Activated CD4-positive, alpha-beta memory T cell treated with anti-CD3 and anti-CD28 coated beads for 36 hours (primary cell): ENCODE results near the gene TMEM41A. TPM values are rescaled to one million over a fixed set of nuclear protein-coding genes. Genes with fewer than 3 reads are reported as not detected.

Source experiments
- CTCF ChIA-PET: fragments of 350-600 bp; sonication (Branson Sonifier 250); formaldehyde crosslinking; loops from one replicate; lab custom pipeline; 2021; ENCODE audit warnings: antibody characterized with exemption, inconsistent platforms; lab: Charles Lee
- POLR2A ChIA-PET: fragments of 350-600 bp; sonication (Branson Sonifier 250); formaldehyde crosslinking; loops from one replicate; lab custom pipeline; 2021; ENCODE audit warnings: antibody characterized with exemption; lab: Charles Lee
- DNase-seq: peaks from one replicate; pipeline ENCODE4 v3.0.0-alpha.2; 2020
- H3K27ac Mint-ChIP-seq: one replicate; pipeline ENCODE4 v1.8.0; 2021; ENCODE audit warnings: mixed read lengths
- H3K27me3 Mint-ChIP-seq: one replicate; pipeline ENCODE4 v1.8.0; 2021; ENCODE audit warnings: mixed read lengths
- H3K36me3 Mint-ChIP-seq: one replicate; pipeline ENCODE4 v1.8.0; 2021; ENCODE audit warnings: mixed read lengths
- H3K4me1 Mint-ChIP-seq: one replicate; pipeline ENCODE4 v1.8.0; 2021; ENCODE audit warnings: low read depth, mixed read lengths
- H3K4me3 Mint-ChIP-seq: one replicate; pipeline ENCODE4 v1.8.0; 2021; ENCODE audit warnings: mild to moderate bottlenecking, mixed read lengths
- H3K9me3 Mint-ChIP-seq: one replicate; pipeline ENCODE4 v1.8.0; 2021; ENCODE audit warnings: mixed read lengths
- intact Hi-C: fragments of 100-400 bp; cut with micrococcal nuclease; formaldehyde crosslinking; loops from one replicate; pipeline ENCODE4 v1.15.1; 2023
- total RNA-seq, 2 experiments: library from RNA; stranded (reverse); gene quantifications; one replicate each; pipeline ENCODE4 v1.2.3, GENCODE V29; 2021

Gene TMEM41A
- 10 to 100 TPM; 16.2 to 16.8 TPM for total RNA-seq

DNA sequence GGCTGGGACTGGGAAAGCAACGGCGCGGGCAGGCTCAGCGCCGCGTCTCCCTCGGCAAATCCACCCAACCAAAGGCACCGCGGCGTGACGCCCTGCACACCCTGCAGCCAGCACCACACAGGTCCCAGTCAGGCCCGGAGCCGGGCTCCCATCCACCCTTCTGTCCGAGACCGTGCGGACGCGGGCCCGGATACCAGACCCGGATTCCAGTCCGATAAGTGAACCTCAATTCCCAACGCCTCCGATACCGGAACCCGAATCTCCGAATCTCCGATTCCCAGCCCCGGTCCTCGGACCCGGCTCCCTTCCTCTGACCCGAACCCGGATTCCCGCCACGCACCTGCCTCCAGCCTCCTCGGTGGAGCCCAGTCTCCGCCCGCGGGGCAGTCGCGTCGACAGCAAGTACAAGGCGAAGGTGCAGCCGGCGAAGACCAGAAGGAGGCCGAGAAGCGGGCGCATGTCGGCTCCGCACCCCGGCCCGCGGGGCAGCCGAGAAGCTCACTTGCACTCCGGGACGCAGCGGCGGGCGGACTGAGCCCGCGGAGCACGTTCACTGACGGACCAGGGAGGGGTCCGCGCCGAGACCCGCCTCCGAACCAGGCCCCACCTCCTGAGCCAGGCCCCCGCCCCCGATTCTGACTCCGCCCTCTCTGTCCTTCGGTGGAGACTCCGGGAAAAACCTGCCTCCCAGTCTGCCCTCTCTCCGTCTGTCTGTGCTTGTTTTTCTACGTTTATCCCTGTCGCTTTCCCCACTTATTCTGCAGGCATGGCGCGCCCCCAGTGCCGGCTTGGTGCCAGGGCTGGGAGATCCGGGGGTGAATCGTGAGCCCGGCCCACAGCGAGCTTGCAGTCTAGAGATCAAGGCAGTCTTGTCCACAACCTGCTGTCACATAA lies at the start of gene TMEM41A:
TMEM41A (minus strand) TSS at position 533 of the 894 bp plus-strand sequence; CDS start at position 459, 74 bp downstream.
- H3K9me3 Mint-ChIP-seq = no peaks in the 10 kb centered on the region
- ChIA-PET CTCF (interaction anchor here (0.8 to 1.3 kb wide), 5 partner anchors 9 to 76 kb away, joined by 3 to 5 read pairs (median 4); no protein-coding TSS in a partner anchor), POLR2A (interaction anchor here (1.0 to 1.5 kb wide), 3 partner anchors 37 to 88 kb away, joined by 3 to 10 read pairs (median 7); partner anchors contain the start of gene SENP2)
- H3K36me3 Mint-ChIP-seq = peaks cover 17% of the 10 kb centered on the region
- intact Hi-C loops = loop anchor here (1.0 to 2.0 kb wide), 3 partner anchors 50 to 88 kb away; partner anchors contain the start of gene SENP2
- peak; percentile 94 for DNase-seq
- H3K27ac Mint-ChIP-seq = peak within 1 kb of the TSS; percentile 78
- H3K27me3 Mint-ChIP-seq = peaks cover 2% of the 10 kb centered on the region
- peaks cover 16% of the 10 kb centered on the region for H3K4me1 Mint-ChIP-seq
- peak within 1 kb of the TSS; percentile 94 for H3K4me3 Mint-ChIP-seq

DNA sequence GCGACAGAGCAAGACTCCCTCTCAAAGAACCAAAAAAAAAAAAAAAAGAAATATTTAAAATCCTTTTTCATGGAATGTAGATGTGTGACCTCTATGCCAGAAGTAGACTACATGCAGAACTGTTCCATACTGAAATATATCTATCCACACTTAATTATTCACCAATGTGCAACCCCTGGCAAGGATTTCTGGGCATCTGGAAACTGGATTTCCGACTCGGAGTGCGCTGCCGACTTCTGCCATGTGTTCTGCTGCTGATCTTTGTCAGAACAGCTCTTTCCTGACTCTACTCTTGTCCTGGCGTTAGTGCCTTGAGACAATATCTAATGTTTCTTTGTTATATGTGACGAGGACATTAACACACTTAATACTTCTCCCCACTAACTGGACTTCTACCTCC lies 41.9 kb upstream of the TMEM41A start:
- Mint-ChIP-seq H3K27me3 (no peaks in the 10 kb centered on the region), H3K4me1 (peaks cover 17% of the 10 kb centered on the region), H3K9me3 (no peaks in the 10 kb centered on the region), H3K27ac (no peak overlapping the region), H3K4me3 (no peak overlapping the region), H3K36me3 (no peaks in the 10 kb centered on the region)
- CTCF ChIA-PET = no interaction called here
- intact Hi-C loops = no loop called here
- DNase-seq = no peak
- POLR2A ChIA-PET = no interaction called here

DNA sequence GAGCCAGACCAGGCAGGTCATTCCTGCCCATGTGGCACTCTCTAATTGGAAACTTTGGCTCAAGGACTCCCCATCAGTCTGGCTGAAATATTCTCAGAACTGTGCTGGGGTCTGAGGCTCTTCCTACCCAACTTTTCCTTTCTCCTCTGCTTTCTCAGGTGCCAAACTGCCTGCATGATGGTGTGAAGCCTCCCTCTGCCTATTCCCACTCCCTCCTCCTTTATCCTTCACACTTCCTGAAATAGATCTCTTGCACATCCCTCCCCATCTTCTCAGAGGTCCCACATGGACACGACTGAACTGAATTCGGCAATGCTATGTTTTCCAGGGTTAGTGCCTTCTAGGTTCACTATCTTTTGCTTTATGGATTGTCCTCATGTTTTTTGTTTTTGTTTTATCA lies 41.1 kb upstream of the TMEM41A start:
- intact Hi-C loops = no loop called here
- no peaks in the 10 kb centered on the region for H3K36me3 Mint-ChIP-seq
- H3K9me3 Mint-ChIP-seq = no peaks in the 10 kb centered on the region
- ChIA-PET CTCF (no interaction called here), POLR2A (no interaction called here)
- H3K27me3 Mint-ChIP-seq = no peaks in the 10 kb centered on the region
- H3K27ac Mint-ChIP-seq = no peak overlapping the region
- H3K4me3 Mint-ChIP-seq = no peak overlapping the region
- DNase-seq = no peak
- H3K4me1 Mint-ChIP-seq = peaks cover 17% of the 10 kb centered on the region

DNA sequence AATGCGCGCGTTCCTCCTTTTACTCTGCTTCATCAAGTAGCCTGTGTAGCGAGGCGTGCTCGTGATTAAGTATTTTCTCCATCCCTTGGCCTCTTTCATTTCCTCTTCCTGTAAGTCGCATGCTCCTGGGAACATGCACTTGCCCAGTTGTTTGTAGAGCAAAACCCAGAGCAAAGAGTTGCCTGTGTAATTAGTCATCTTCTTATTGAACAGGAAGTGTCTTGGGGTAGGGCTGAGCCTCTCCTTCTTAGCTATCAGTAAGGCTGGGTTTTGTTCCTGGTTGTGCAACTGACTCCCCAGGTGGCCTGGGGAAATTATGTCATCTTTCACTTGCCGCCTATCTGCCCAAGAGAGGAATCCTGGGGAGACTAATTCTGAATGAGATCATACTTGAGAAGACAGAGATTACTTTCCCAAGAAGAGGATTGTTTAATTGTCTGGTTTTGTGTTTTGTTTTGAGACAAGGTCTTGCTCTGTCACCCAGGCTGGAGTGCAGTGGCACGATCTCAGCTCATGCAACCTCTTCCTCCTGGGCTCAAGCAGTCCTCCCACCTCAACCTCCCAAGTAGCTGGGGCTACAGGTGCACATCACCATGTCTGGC lies 38.6 kb upstream of the TMEM41A start:
- Mint-ChIP-seq H3K4me3 (no peak overlapping the region), H3K4me1 (peaks cover 17% of the 10 kb centered on the region), H3K9me3 (no peaks in the 10 kb centered on the region), H3K36me3 (no peaks in the 10 kb centered on the region), H3K27me3 (no peaks in the 10 kb centered on the region), H3K27ac (peak overlapping the region; percentile 72)
- CTCF ChIA-PET = interaction anchor here (0.6 to 1.1 kb wide), 2 partner anchors 9 to 38 kb away, joined by 3 to 5 read pairs; no protein-coding TSS in a partner anchor
- intact Hi-C loops = no loop called here
- peak; percentile 76 for DNase-seq
- POLR2A ChIA-PET = interaction anchor here (0.9 kb wide), 1 partner anchor 16 kb away, joined by 3 read pairs; the partner anchor contains the start of gene LIPH

DNA sequence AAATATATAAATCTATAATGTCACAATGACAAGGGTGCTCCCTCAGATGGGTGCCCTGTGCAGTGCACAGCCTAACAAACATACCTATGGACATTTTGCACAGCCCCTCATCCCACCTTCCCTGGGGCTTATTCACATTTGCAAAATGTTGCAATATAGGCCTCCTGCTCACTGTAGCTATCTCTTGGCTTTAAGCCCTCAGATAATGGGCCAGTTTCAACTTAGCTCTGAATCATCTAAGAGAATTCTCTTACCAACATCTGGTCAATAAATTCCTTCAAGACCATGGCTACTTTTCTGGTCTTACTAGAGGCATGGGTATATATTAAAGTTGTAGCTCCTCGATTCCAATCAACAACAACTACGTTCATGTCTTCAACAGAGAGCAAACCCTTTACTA lies 35.7 kb upstream of the TMEM41A start:
- intact Hi-C loops = no loop called here
- no peak overlapping the region for H3K27ac Mint-ChIP-seq
- no peaks in the 10 kb centered on the region for H3K27me3 Mint-ChIP-seq
- H3K4me1 Mint-ChIP-seq = peaks cover 17% of the 10 kb centered on the region
- ChIA-PET CTCF (interaction anchor here (0.9 to 1.7 kb wide), 2 partner anchors 23 to 25 kb away, joined by 3 to 4 read pairs; no protein-coding TSS in a partner anchor), POLR2A (no interaction called here)
- H3K9me3 Mint-ChIP-seq = no peaks in the 10 kb centered on the region
- no peak for DNase-seq
- H3K36me3 Mint-ChIP-seq = no peaks in the 10 kb centered on the region
- no peak overlapping the region for H3K4me3 Mint-ChIP-seq

DNA sequence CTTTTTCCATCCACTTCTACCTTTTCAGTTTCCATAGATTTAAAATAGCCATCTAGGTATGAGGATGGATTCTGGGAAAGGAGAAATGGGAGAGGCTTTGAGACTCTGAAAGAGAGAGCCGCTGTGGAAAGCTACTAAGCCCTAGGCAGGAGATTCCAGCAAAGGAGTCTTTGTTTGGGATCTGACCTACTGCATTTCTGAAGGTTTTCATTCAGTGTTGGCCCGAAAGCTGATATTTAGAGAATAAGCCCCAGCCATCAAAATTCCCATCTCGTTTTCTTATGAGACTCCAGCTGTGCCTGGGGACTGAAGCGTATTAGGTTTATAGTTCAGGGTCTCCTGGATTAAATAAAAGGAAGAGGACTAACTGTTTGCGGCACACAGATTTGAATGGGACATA lies 34.1 kb upstream of the TMEM41A start:
- Mint-ChIP-seq H3K9me3 (no peaks in the 10 kb centered on the region), H3K36me3 (no peaks in the 10 kb centered on the region), H3K27ac (no peak overlapping the region), H3K4me3 (no peak overlapping the region), H3K27me3 (no peaks in the 10 kb centered on the region), H3K4me1 (peaks cover 14% of the 10 kb centered on the region)
- ChIA-PET POLR2A (no interaction called here), CTCF (interaction anchor here (1.1 kb wide), 1 partner anchor 26 kb away, joined by 3 read pairs; no protein-coding TSS in a partner anchor)
- intact Hi-C loops = no loop called here
- no peak for DNase-seq

DNA sequence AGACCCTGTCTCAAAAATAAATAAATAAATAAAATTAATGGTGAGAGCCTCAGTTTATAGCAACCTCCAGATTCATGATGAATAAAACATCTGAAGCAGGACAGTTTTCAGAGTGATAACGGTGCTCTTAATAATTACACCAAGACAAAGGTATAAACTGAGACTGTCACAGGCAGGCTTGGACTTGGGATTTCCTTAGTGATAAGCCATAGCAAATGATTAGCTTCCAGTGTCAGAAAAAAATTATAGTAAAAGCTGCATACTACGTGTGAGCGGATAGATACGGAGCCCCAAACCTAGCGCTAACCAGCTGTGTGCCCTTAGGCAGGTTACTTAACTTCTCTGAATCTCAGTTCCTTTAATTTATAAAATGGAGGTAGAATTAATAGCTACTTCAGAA lies 32.0 kb upstream of the TMEM41A start:
- no peak for DNase-seq
- Mint-ChIP-seq H3K9me3 (no peaks in the 10 kb centered on the region), H3K27me3 (no peaks in the 10 kb centered on the region), H3K4me1 (no peaks in the 10 kb centered on the region), H3K36me3 (no peaks in the 10 kb centered on the region), H3K27ac (no peak overlapping the region), H3K4me3 (no peak overlapping the region)
- intact Hi-C loops = no loop called here
- POLR2A ChIA-PET = no interaction called here
- CTCF ChIA-PET = interaction anchor here (0.6 to 0.7 kb wide), 2 partner anchors 70 to 1086 kb away, joined by 3 to 4 read pairs; no protein-coding TSS in a partner anchor

DNA sequence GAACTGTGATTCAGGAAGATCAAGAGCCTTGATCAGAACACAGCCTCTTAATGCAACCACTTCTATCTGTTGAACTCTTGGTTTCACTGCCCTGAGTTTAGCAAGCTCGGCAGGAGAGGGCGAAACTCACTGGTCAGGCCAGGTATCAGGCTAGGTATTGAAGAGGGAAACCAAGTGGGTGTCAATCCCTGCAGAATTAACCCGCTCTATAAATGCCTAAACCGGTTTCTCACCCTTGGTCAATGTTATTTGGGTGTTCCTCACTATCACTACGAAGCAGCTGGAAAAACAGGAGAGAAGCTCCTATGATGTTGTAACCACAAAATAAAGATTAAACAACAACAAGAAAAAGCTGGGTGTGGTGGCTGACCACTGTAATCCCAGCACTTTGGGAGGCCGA lies 29.7 kb upstream of the TMEM41A start:
- ChIA-PET CTCF (interaction anchor here (0.6 to 0.7 kb wide), 2 partner anchors 9 to 779 kb away, joined by 3 read pairs; no protein-coding TSS in a partner anchor), POLR2A (no interaction called here)
- H3K36me3 Mint-ChIP-seq = no peaks in the 10 kb centered on the region
- no peaks in the 10 kb centered on the region for H3K9me3 Mint-ChIP-seq
- H3K4me1 Mint-ChIP-seq = no peaks in the 10 kb centered on the region
- no peak for DNase-seq
- H3K4me3 Mint-ChIP-seq = no peak overlapping the region
- intact Hi-C loops = no loop called here
- H3K27me3 Mint-ChIP-seq = peaks cover 3% of the 10 kb centered on the region
- H3K27ac Mint-ChIP-seq = no peak overlapping the region

DNA sequence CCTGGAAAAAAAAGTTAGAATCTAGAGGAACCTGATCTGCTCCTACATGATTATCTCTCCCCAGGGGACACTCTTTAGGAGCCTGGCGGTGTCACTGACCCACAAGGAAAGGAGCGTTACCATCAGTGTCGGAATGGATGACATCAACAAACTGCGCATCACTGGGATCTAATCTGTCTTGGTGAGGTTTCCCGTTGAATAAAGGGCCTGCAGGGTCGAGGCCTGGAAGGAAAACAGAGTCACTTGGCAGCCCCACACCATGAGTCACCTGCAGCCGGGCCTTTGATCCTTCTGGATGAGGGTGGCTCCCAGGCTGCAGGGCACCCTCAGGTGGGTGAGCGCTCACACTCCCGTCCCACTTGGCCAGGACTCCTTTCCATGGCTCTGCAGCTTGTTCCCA lies 28.5 kb upstream of the TMEM41A start:
- no peak overlapping the region for H3K27ac Mint-ChIP-seq
- no peak overlapping the region for H3K4me3 Mint-ChIP-seq
- ChIA-PET CTCF (no interaction called here), POLR2A (no interaction called here)
- H3K36me3 Mint-ChIP-seq = no peaks in the 10 kb centered on the region
- H3K9me3 Mint-ChIP-seq = no peaks in the 10 kb centered on the region
- no peaks in the 10 kb centered on the region for H3K4me1 Mint-ChIP-seq
- H3K27me3 Mint-ChIP-seq = peaks cover 3% of the 10 kb centered on the region
- intact Hi-C loops = no loop called here
- no peak for DNase-seq

DNA sequence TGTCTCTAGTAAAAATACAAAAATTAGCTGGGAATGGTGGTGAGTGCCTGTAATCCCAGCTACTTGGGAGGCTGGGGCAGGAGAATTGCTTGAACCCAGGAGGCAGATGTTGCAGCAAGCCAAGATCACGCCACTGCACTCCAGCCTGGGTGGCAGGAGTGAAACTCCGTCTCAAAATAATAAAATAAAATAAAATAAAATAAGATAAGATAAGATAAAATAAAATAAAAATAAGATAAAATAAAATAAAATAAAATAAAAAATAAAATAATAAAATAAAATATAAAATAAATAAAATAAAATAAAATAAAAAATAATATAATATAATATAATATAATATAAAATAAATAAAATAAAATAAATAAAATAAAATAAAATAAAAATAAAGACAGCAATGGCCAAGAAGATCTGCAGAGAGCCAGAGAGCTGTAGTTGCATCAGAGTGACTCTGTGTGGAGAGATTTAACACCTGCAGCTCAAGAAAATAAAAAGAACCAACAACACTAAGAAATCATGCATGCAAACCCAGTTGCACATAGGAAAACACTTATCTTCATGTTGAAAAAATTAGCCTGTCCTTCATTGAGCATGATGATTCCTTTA lies 27.6 kb upstream of the TMEM41A start:
- H3K27me3 Mint-ChIP-seq = peaks cover 8% of the 10 kb centered on the region
- H3K27ac Mint-ChIP-seq = no peak overlapping the region
- no peaks in the 10 kb centered on the region for H3K9me3 Mint-ChIP-seq
- DNase-seq = no peak
- no peak overlapping the region for H3K4me3 Mint-ChIP-seq
- POLR2A ChIA-PET = no interaction called here
- intact Hi-C loops = no loop called here
- H3K36me3 Mint-ChIP-seq = no peaks in the 10 kb centered on the region
- H3K4me1 Mint-ChIP-seq = no peaks in the 10 kb centered on the region
- CTCF ChIA-PET = no interaction called here

DNA sequence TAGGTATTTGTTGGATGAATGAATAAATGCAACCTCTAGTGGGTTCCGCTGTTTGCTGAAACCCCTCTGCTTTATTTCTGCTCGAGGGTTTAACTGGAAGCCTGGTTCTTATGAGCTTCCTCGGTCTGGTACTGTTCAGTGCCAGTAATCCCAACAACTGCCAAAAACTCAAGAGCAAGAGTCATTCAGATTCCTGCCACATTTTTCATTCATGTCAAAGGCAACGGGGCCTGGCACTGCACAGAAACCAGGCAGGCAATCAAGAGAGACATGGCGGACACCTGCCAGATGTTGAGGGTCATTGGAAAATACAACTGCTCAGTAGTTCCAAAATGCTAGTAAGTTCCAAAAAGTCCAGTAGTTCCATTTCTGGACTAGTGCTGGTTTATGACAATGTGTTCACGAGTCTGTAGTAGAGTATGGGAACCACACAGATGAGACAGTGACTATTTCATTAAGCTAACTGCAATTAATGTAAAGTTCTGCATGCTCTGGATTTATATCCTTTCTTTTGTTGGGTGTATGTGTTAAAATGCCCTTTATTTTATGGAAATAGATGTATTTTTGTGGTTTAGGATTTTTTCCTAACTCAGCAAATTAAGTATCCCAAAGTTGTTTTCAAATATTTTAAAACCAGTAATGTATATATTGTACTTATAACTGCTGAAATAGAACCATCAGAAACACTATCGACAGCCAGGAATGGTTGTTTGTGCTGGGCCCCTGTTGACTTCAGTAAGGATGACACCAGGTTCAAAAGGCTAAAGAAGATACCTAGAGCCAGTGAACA lies 22.7 kb upstream of the TMEM41A start:
- CTCF ChIA-PET = interaction anchor here (0.6 kb wide), 1 partner anchor 213 kb away, joined by 3 read pairs; no protein-coding TSS in a partner anchor
- POLR2A ChIA-PET = no interaction called here
- peaks cover 16% of the 10 kb centered on the region for H3K27me3 Mint-ChIP-seq
- no peak overlapping the region for H3K4me3 Mint-ChIP-seq
- DNase-seq = no peak
- H3K36me3 Mint-ChIP-seq = no peaks in the 10 kb centered on the region
- intact Hi-C loops = no loop called here
- H3K27ac Mint-ChIP-seq = no peak overlapping the region
- H3K4me1 Mint-ChIP-seq = no peaks in the 10 kb centered on the region
- H3K9me3 Mint-ChIP-seq = no peaks in the 10 kb centered on the region
